Neuron (in vitro differentiated cells): Measurements from ENCODE around the gene CLCN6.

Experiments used
- H2AFZ ChIP-seq: one replicate; pipeline ENCODE4 v1.6.1; 2013; ENCODE audit warnings: low read depth, mild to moderate bottlenecking, inconsistent platforms, low read length, moderate library complexity
- H3K27me3 ChIP-seq: one replicate; pipeline ENCODE4 v1.6.1; 2013; ENCODE audit warnings: low read length; ENCODE audit not compliant: insufficient read depth
- H3K36me3 ChIP-seq: one replicate; pipeline ENCODE4 v1.6.1; 2013; ENCODE audit warnings: low read length; ENCODE audit not compliant: insufficient read depth
- H3K4me1 ChIP-seq: one replicate; pipeline ENCODE4 v1.6.1; 2013; ENCODE audit warnings: low read length; ENCODE audit not compliant: insufficient read depth
- H3K4me3 ChIP-seq: 2 replicates; pipeline ENCODE4 v1.5.1; 2013; ENCODE audit warnings: mild to moderate bottlenecking, low read length, moderate library complexity
- H3K9me3 ChIP-seq: one replicate; pipeline ENCODE4 v1.6.1; 2013; ENCODE audit warnings: low read length

CLCN6 gene

GRCh38 chr1:11833497-11833896 lies 27.5 kb downstream of the CLCN6 start:
- Histone ChIP-seq H2AFZ (no peak overlapping the region), H3K9me3 (no peaks in the 10 kb centered on the region), H3K4me1 (no peaks in the 10 kb centered on the region), H3K4me3 (no peak overlapping the region), H3K27me3 (no peaks in the 10 kb centered on the region), H3K36me3 (peaks cover 85% of the 10 kb centered on the region)

DNA sequence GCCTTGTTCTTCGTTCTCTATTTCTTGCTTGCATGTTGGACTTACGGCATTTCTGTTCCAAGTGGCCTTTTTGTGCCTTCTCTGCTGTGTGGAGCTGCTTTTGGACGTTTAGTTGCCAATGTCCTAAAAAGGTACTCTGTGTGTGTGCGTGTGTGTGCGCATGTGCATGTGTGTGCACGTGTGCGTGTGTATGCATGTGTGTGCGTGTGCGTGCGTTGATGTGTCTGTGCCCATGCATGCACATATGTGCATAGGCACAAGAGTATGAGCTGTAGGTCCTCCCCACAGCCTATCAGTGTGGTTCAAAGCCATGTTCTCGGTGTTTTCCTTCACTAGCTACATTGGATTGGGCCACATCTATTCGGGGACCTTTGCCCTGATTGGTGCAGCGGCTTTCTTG lies 27.9 kb downstream of the CLCN6 start:
- H3K4me3 ChIP-seq = no peak overlapping the region
- no peaks in the 10 kb centered on the region for H3K27me3 ChIP-seq
- H3K36me3 ChIP-seq = peaks cover 82% of the 10 kb centered on the region
- no peaks in the 10 kb centered on the region for H3K4me1 ChIP-seq
- no peak overlapping the region for H2AFZ ChIP-seq
- no peaks in the 10 kb centered on the region for H3K9me3 ChIP-seq

DNA sequence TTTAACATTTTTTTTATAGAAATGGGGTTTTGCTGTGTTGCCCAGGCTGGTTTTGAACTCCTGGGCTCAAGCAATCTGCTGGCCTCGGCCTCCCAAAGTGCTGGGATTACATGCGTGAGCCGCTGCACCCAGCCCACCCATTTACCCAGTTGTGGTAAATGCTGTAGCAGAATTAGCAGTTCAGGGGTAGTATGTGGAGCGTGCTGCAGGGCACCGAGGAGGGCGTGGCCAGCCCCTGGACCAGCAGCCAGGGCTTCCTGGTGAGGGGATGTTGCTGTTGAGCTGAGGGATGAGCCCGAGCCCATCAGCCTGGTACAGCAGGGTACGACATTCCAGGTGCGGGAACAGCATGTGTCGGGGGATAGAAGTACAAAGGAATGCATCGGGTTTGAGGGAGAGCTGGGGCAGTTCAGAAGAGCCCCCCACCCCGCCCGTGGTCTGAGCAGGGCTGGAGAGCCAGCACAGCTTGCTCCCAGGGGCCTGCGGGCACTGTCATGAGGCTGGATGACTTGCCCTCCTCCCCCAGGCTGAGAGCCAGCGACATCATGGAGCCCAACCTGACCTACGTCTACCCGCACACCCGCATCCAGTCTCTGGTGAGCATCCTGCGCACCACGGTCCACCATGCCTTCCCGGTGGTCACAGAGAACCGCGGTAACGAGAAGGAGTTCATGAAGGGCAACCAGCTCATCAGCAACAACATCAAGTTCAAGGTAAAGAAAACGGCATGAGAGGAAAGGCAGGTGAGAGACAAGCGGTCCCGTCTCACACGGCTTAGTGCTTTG lies 29.6 kb downstream of the CLCN6 start:
- Histone ChIP-seq H3K9me3 (no peaks in the 10 kb centered on the region), H2AFZ (no peak overlapping the region), H3K36me3 (peaks cover 84% of the 10 kb centered on the region), H3K4me3 (no peak overlapping the region), H3K27me3 (no peaks in the 10 kb centered on the region), H3K4me1 (no peaks in the 10 kb centered on the region)

- Histone ChIP-seq H3K36me3 (peaks cover 93% of the 10 kb centered on the region), H3K4me3 (no peak overlapping the region), H3K27me3 (no peaks in the 10 kb centered on the region), H3K9me3 (no peaks in the 10 kb centered on the region), H2AFZ (no peak overlapping the region), H3K4me1 (no peaks in the 10 kb centered on the region)
Observed at GRCh38 chr1:11836955-11837766, 31.2 kb downstream of the CLCN6 start.

DNA sequence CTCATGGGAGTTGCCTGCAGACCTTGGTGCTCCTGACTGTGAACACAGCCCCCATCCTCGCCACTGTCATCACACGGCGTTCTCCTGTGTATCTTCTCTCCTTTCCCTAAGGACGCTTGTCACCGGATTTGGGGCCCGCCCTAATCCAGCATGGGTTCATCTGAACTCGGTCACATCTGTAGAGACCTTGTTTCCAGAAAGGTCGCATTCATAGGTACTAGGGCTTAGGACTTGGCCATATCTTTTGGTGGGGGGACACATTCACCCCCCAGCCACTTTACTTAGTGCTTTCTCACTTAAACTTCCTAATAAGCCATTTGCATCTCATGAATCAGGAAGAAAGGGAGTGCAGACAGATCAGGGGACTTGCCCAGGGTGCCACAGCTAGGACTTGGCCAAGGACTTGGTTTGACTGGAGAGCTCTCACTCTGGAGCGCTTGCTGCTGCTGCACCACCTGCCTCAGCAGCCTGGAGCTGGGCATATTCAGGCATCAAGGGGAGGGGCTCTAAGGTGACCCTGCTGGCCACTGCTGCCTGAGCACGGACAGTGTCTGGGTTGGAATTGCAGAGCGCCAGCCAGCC lies 31.9 kb downstream of the CLCN6 start:
- Histone ChIP-seq H3K9me3 (no peaks in the 10 kb centered on the region), H3K27me3 (no peaks in the 10 kb centered on the region), H2AFZ (no peak overlapping the region), H3K4me1 (no peaks in the 10 kb centered on the region), H3K4me3 (no peak overlapping the region), H3K36me3 (peaks cover 94% of the 10 kb centered on the region)

GRCh38 chr1:11838349-11839272 lies 32.6 kb downstream of the CLCN6 start:
- no peak overlapping the region for H2AFZ ChIP-seq
- no peaks in the 10 kb centered on the region for H3K27me3 ChIP-seq
- H3K4me1 ChIP-seq = no peaks in the 10 kb centered on the region
- H3K9me3 ChIP-seq = no peaks in the 10 kb centered on the region
- no peak overlapping the region for H3K4me3 ChIP-seq
- peaks cover 90% of the 10 kb centered on the region for H3K36me3 ChIP-seq

DNA sequence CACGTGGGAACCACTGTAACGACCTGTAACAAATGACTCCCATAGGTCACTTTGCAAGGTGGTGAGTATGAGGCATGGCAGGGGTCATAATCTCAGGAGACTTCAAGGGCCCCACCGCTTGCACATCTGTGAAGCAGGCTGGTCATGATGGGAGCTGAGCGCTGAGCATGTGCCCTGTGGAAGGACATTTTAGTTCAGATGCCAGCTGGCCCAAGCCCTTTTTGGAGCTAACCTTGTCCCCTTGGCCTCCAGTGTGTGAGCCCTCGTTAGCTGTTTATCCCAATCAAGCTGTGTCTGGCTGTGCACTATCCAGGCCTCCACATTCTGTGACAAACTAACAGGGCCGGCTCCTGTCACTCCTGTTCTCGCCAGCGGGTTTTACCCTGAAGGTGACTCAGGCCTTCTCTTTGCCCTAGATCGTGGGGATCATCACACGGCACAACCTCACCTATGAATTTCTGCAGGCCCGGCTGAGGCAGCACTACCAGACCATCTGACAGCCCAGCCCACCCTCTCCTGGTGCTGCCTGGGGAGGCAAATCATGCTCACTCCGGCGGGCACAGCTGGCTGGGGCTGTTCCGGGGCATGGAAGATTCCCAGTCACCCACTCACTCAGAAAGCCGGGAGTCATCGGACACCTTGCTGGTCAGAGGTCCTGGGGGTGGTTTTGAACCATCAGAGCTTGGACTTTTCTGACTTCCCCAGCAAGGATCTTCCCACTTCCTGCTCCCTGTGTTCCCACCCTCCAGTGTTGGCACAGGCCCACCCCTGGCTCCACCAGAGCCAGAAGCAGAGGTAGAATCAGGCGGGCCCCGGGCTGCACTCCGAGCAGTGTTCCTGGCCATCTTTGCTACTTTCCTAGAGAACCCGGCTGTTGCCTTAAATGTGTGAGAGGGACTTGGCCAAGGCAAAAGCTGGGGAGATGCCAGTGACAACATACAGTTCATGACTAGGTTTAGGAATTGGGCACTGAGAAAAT lies 34.0 kb downstream of the CLCN6 start:
- Histone ChIP-seq H3K36me3 (peaks cover 90% of the 10 kb centered on the region), H3K27me3 (no peaks in the 10 kb centered on the region), H3K9me3 (no peaks in the 10 kb centered on the region), H3K4me3 (no peak overlapping the region), H2AFZ (no peak overlapping the region), H3K4me1 (no peaks in the 10 kb centered on the region)

DNA sequence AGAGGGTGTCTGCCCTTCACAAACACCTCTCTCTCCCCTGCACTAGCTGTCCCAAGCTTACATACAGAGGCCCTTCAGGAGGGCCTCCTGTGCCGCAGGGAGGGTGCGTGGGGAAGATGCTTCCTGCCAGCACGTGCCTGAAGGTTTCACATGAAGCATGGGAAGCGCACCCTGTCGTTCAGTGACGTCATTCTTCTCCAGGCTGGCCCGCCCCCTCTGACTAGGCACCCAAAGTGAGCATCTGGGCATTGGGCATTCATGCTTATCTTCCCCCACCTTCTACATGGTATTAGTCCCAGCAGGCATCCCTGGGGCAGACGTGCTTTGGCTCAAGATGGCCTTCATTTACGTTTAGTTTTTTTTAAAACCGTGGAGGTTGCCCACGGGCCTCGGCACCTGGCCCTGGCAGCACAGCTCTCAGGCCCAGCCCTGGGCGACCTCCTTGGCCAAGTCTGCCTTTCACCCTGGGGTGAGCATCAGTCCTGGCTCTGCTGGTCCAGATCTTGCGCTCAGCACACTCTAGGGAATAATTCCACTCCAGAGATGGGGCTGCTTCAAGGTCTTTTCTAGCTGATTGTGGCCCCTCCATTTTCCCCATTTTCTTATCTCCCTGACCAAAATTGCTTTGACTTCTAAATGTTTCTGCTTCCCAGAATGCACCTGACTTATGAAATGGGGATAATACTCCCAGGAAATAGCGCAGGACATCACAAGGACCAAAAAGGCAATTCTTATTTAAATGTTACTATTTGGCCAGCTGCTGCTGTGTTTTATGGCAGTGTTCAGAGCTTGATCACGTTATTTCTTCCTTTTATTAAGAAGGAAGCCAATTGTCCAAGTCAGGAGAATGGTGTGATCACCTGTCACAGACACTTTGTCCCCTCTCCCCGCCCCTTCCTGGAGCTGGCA lies 35.5 kb downstream of the CLCN6 start:
- H3K4me1 ChIP-seq = no peaks in the 10 kb centered on the region
- H3K9me3 ChIP-seq = no peaks in the 10 kb centered on the region
- peaks cover 84% of the 10 kb centered on the region for H3K36me3 ChIP-seq
- H3K27me3 ChIP-seq = no peaks in the 10 kb centered on the region
- no peak overlapping the region for H3K4me3 ChIP-seq
- H2AFZ ChIP-seq = no peak overlapping the region

DNA sequence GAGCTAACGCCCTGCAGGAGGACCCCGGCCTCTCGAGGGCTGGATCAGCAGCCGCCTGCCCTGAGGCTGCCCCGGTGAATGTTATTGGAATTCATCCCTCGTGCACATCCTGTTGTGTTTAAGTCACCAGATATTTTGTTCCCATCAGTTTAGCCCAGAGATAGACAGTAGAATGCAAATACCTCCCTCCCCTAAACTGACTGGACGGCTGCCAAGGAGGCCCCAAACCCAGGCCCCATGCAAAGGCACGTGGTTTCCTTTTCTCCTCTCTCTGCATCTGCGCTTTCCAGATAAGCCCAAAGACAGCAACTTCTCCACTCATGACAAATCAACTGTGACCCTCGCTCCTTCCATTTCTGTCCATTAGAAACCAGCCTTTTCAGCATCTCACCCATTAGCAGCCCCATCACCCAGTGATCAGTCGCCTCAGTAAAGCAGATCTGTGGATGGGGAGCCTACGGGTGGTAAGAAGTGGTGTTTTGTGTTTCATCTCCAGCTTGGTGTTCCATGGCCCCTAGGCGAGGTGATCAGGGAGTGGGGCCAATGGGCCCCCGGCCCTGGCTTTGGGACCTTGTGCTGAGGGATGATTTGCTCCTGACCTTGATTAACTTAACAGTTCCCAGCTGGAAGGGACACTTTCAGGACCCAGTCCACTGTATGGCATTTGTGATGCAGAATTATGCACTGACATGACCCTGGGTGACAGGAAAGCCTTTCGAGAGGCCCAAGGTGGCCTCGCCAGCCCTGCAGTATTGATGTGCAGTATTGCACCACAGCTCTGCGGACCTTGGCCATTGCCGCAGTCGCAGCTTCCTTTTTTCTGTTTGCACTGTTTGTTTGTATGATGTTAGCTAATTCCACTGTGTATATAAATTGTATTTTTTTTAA lies 36.4 kb downstream of the CLCN6 start:
- no peaks in the 10 kb centered on the region for H3K4me1 ChIP-seq
- no peaks in the 10 kb centered on the region for H3K9me3 ChIP-seq
- H3K36me3 ChIP-seq = peaks cover 79% of the 10 kb centered on the region
- H3K27me3 ChIP-seq = no peaks in the 10 kb centered on the region
- H3K4me3 ChIP-seq = no peak overlapping the region
- H2AFZ ChIP-seq = no peak overlapping the region

GRCh38 chr1:11845641-11846335 lies 39.8 kb downstream of the CLCN6 start:
- Histone ChIP-seq H3K36me3 (peaks cover 52% of the 10 kb centered on the region), H3K9me3 (no peaks in the 10 kb centered on the region), H2AFZ (no peak overlapping the region), H3K4me1 (no peaks in the 10 kb centered on the region), H3K27me3 (no peaks in the 10 kb centered on the region), H3K4me3 (no peak overlapping the region)
